Thyroid gland (tissue), 4 donors: ENCODE measurements around the gene CHAC1.

Experiments
- POLR2A ChIP-seq, 2 donors: fragments of 450-650 bp; IDR thresholded peaks; one replicate each; pipeline ENCODE4 v1.6.1; 2017; ENCODE audit warnings: antibody characterized with exemption in 2 of 2, mild to moderate bottlenecking in 2 of 2, moderate library complexity in 1 of 2
- TF ChIP-seq, protein P1 (sequence below), 6 experiments: fragments of 200-600 bp in 3 of 6; fragments of 450-650 bp in 3 of 6; sonication (generic) in 3 of 6; IDR thresholded peaks; one replicate each; pipeline ENCODE4 v1.5.1; 2016 to 2019; ENCODE audit warnings: antibody characterized with exemption in 6 of 6, mild to moderate bottlenecking in 2 of 6, inconsistent platforms in 1 of 6, moderate library complexity in 1 of 6

- peak in 1 of 2 donors; percentile 62 for TF ChIP-seq POLR2A (IDR thresholded peaks at IDR 0.05)
- TF ChIP-seq, protein P1, sequence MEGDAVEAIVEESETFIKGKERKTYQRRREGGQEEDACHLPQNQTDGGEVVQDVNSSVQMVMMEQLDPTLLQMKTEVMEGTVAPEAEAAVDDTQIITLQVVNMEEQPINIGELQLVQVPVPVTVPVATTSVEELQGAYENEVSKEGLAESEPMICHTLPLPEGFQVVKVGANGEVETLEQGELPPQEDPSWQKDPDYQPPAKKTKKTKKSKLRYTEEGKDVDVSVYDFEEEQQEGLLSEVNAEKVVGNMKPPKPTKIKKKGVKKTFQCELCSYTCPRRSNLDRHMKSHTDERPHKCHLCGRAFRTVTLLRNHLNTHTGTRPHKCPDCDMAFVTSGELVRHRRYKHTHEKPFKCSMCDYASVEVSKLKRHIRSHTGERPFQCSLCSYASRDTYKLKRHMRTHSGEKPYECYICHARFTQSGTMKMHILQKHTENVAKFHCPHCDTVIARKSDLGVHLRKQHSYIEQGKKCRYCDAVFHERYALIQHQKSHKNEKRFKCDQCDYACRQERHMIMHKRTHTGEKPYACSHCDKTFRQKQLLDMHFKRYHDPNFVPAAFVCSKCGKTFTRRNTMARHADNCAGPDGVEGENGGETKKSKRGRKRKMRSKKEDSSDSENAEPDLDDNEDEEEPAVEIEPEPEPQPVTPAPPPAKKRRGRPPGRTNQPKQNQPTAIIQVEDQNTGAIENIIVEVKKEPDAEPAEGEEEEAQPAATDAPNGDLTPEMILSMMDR (IDR thresholded peaks at IDR 0.05): peak in 3 of 6 experiments; percentile 8 to 10 (median 10)
Measured at GRCh38 chr15:40952901-40953712, at the start of gene CHAC1.
